Measurements from ENCODE around the gene ADNP.
"Not testable (repeated sequence)": the region's sequence is repeated elsewhere in the genome, so short reads cannot be mapped to it uniquely, and the experiment has no call there.

ADNP gene

DNA sequence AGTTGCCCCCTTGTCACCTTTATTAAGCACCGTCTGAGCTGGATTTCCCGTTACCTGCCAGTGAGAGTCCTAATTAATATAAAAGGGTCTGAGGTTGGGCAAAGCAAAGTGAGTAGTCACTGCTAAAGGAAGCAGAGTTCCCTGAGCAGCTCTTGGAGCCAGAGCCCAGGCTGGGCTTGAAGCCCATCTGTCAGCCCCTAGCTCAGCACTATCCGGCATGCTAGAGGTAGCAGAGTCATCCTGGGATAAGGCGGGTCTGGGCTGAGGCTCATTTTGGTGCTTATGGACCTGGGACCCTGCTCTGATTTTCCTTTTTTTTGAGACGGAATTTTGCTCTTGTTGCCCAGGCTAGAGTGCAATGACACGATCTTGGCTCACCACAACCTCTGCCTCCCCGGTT, 46.2 kb downstream of the ADNP start:
- Histone ChIP-seq H3K4me3 (ENCODE audit: low read length) (no peak overlapping the region), H3K27me3 (ENCODE audit: insufficient read depth, low read length) (no peaks in the 10 kb centered on the region), H3K4me1 (ENCODE audit: insufficient read depth, low read length) (no peaks in the 10 kb centered on the region), H3K9me3 (ENCODE audit: low read length) (peaks cover 4% of the 10 kb centered on the region), H2AFZ (ENCODE audit: low read depth, low read length) (no peak overlapping the region), H3K36me3 (ENCODE audit: insufficient read depth, low read length) (peaks cover 24% of the 10 kb centered on the region)

DNA sequence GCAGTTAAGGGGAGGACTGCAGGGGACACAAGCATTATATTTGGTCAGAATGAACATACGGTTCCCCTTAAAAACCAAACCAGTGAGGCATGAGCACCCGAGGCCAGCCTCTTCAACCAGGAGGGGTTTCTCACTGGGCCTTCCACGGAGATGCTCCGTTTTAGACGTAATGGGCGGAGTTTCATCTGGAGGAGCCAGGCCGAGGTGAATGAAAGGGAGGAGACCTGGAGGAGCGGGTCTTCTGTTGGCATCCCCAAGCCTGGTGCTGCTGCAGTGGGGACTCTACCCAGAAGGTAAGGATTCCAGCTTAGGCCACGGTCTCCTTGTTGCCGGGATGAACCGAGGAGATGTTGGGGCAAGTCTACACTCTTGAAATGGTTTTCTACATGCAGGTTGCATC, 47.4 kb downstream of the ADNP start:
- Histone ChIP-seq H3K27me3 (ENCODE audit: insufficient read depth, low read length) (no peaks in the 10 kb centered on the region), H3K4me1 (ENCODE audit: insufficient read depth, low read length) (no peaks in the 10 kb centered on the region), H2AFZ (ENCODE audit: low read depth, low read length) (no peak overlapping the region), H3K4me3 (ENCODE audit: low read length) (no peak overlapping the region), H3K36me3 (ENCODE audit: insufficient read depth, low read length) (peaks cover 14% of the 10 kb centered on the region), H3K9me3 (ENCODE audit: low read length) (peaks cover 4% of the 10 kb centered on the region)

DNA sequence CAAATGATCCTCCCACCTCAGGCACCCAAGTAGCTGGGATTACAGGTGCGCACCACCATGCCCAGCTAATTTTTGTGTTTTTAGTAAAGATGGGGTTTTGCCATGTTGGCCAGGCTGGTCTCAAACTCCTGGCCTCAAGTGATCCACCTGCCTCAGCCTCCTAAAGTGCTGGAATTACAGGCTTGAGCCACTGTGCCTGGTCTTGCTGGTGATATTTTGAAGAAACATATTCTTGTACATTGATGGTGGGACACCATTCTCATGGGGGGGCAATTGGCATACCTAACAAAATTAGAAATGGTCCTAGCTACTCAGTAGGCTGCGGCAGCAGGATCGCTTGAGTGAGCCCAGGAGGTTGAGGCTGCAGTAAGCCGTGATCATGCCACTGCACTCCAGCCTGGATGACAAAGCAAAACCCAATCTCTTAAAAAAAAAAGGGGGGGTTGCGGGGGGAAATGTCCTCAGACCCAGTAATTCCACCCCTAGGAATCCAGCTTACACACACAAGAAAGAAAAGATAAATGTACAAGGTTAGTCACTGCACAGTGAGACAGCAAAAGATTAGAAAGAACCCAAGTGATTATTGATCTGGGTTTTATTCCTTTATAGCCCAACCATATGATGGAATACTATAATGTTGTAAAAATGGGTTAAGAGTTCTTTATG, 49.3 kb downstream of the ADNP start:
- H3K27me3 ChIP-seq (ENCODE audit: insufficient read depth, low read length); H3K9me3 ChIP-seq (ENCODE audit: low read length); H3K4me1 ChIP-seq (ENCODE audit: insufficient read depth, low read length); H2AFZ ChIP-seq (ENCODE audit: low read depth, low read length); H3K36me3 ChIP-seq (ENCODE audit: insufficient read depth, low read length); H3K4me3 ChIP-seq (ENCODE audit: low read length): not testable (repeated sequence)

DNA sequence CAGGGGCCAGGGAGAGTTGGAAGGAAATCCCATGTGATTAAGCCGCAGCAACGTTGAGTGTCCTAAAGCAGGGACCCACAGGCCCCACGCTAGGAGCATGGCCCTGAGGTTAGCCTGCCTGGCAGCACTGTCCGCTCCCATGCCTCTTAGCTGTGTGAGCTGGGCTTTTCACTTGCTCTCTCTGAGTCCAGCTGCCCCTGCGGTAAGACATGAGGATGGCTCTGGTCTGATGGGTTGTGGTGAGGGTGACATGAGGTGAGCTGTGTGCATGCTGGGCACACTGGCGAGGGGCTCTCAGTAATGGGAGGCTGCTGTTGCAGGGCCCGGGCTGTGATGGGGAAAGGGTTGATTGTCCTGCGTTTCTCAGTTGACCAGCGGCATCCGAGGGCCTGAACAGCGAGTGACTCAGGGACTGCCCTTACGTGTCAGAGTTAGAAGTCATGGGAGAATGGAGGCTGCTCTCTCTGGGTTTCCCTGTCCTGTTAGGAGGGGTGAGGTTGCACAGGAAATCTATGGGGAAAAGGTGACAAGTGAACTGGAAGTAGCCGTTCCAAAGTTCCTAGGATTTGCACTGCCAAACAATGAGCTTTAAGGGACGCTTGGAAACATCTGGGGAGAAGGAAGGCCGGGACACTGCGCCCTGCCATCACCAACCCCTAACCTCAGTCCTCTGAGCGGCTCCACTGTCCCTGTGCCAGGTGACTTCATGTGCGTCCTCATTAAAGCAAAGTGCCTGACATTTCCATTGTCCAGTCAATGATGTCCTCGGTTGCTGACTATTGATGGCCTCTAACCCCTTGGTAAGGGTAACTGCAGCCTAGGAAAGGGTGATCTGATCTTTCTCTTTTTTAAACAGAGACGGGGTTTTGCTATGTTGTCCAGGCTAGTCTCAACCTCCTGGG, 51.3 kb downstream of the ADNP start:
- Histone ChIP-seq H3K9me3 (ENCODE audit: low read length) (peaks cover 4% of the 10 kb centered on the region), H3K4me1 (ENCODE audit: insufficient read depth, low read length) (no peaks in the 10 kb centered on the region), H2AFZ (ENCODE audit: low read depth, low read length) (no peak overlapping the region), H3K36me3 (ENCODE audit: insufficient read depth, low read length) (no peaks in the 10 kb centered on the region), H3K27me3 (ENCODE audit: insufficient read depth, low read length) (no peaks in the 10 kb centered on the region), H3K4me3 (ENCODE audit: low read length) (no peak overlapping the region)

DNA sequence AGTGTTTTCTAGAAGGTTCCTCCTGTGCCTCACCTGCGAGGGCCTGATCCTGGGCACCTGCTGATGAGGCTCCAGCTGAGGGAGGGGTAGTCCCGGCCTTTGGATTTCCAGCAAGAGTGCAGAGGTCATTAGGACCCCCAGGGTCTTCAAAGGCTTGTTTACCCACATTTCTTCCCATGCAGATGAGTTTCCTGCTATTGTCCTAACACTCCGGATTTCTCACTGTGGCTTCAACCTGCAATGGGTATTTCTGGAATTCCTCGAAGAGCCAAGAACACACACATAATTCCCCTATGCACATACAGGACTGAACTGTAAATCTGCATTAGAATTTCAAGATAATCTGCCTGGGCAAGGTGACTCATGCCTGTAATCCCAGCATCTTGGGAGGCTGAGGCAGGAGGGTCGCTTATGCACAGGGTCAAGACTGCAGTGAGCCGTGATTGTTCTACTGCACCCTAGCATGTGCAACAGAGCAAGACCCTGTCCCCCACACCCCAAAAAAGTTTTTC, 53.9 kb downstream of the ADNP start:
- H3K4me3 ChIP-seq (ENCODE audit: low read length) = no peak overlapping the region
- H3K36me3 ChIP-seq (ENCODE audit: insufficient read depth, low read length) = no peaks in the 10 kb centered on the region
- no peaks in the 10 kb centered on the region for H3K27me3 ChIP-seq (ENCODE audit: insufficient read depth, low read length)
- H3K9me3 ChIP-seq (ENCODE audit: low read length) = no peaks in the 10 kb centered on the region
- H3K4me1 ChIP-seq (ENCODE audit: insufficient read depth, low read length) = peaks cover 9% of the 10 kb centered on the region
- H2AFZ ChIP-seq (ENCODE audit: low read depth, low read length) = no peak overlapping the region

DNA sequence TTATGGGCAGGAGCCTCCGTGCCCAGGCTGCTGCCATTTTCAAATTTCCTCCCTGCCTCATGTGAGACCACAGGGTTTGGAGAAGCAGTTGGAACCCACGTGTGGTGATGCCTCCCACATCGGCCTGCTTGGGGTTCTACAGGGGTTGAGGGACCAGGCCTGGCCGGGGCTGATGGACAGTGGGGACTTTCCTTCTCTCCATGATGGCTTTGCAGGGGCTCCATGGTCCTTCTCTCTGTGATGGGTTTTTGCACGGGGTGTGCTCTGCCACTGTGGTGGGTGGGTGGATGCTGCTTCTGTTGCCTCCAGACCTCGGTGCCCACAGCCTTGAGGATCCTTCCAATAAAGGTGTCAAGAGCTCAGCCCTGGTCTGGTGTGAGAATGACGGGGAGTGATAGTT, 54.4 kb downstream of the ADNP start:
- no peak overlapping the region for H2AFZ ChIP-seq (ENCODE audit: low read depth, low read length)
- no peaks in the 10 kb centered on the region for H3K36me3 ChIP-seq (ENCODE audit: insufficient read depth, low read length)
- H3K4me3 ChIP-seq (ENCODE audit: low read length) = no peak overlapping the region
- peaks cover 9% of the 10 kb centered on the region for H3K4me1 ChIP-seq (ENCODE audit: insufficient read depth, low read length)
- H3K9me3 ChIP-seq (ENCODE audit: low read length) = no peaks in the 10 kb centered on the region
- no peaks in the 10 kb centered on the region for H3K27me3 ChIP-seq (ENCODE audit: insufficient read depth, low read length)

DNA sequence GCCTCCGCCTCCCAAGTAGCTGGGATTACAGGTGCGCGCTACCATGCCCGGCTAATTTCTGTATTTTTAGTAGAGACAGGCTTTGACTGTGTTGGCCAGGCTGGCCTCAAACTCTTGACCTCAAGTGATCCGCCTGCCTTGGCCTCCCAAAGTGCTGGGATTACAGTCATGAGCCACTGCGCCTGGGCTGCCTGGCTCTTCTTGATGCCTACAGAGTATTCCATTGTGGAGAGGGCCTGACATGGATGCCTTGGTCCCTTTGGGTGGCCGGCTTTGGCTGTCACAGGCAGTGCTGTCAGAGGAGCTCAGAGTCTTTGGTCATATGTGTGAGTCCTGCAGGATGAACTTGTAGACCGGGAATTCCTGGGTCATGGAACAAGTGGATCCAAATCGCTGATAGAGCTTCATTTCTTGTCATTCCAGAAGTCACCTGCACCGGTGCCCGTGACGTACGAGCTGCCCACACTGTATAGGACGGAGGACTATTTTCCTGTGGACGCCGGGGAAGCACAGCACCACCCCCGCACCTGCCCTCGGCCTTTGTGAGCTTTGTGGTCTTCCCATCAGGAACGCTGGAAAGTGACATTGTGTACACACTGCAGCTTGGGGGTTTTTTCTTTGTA, 55.1 kb downstream of the ADNP start:
- peaks cover 14% of the 10 kb centered on the region for H3K4me1 ChIP-seq (ENCODE audit: insufficient read depth, low read length)
- H3K27me3 ChIP-seq (ENCODE audit: insufficient read depth, low read length) = no peaks in the 10 kb centered on the region
- no peaks in the 10 kb centered on the region for H3K9me3 ChIP-seq (ENCODE audit: low read length)
- no peak overlapping the region for H2AFZ ChIP-seq (ENCODE audit: low read depth, low read length)
- H3K36me3 ChIP-seq (ENCODE audit: insufficient read depth, low read length) = no peaks in the 10 kb centered on the region
- no peak overlapping the region for H3K4me3 ChIP-seq (ENCODE audit: low read length)

DNA sequence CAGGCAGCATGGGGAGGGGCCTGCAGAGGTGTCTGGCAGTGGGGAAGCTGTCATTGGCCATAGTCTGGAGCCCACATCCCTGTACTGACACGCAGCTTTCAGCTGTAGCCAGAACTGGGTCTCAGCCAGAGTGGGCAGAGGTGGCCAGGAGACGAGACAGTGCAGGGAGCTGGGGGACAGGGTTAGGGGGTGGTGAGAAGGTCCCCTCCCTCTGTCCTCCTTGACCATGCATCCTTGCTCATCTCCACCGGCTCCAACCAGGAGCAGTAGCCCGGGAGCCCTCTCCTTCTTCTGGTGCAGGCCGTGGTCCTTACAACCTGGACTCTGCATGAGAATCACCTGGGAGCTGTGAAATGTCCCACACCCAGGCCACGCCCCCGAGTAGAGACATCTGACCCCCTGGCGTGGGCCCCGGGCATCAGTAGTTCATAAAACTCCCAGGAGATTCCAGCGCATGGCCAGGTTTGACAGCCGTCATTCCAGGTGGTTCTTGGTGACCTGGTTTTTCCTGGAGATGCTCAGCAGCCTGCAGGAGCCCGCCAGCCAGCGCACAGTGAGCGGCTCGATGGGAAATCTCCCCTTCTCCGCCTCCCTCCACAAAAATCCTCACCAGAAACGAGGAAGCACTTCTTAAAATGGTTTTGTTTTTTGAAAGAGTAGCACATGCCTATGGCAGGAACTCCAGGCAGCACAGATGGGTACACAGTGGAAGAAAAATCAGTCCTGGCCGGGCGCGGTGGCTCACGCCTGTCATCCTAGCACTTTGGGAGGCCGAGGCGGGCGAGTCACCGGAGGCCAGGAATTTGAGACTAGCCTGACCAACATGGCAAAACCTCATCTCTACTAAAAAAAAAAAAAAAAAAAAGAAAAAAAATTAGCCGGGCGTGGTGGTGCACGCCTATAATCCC, 56.2 kb downstream of the ADNP start:
- no peak overlapping the region for H3K4me3 ChIP-seq (ENCODE audit: low read length)
- H3K9me3 ChIP-seq (ENCODE audit: low read length) = no peaks in the 10 kb centered on the region
- no peak overlapping the region for H2AFZ ChIP-seq (ENCODE audit: low read depth, low read length)
- no peaks in the 10 kb centered on the region for H3K36me3 ChIP-seq (ENCODE audit: insufficient read depth, low read length)
- H3K27me3 ChIP-seq (ENCODE audit: insufficient read depth, low read length) = no peaks in the 10 kb centered on the region
- H3K4me1 ChIP-seq (ENCODE audit: insufficient read depth, low read length) = peaks cover 25% of the 10 kb centered on the region

DNA sequence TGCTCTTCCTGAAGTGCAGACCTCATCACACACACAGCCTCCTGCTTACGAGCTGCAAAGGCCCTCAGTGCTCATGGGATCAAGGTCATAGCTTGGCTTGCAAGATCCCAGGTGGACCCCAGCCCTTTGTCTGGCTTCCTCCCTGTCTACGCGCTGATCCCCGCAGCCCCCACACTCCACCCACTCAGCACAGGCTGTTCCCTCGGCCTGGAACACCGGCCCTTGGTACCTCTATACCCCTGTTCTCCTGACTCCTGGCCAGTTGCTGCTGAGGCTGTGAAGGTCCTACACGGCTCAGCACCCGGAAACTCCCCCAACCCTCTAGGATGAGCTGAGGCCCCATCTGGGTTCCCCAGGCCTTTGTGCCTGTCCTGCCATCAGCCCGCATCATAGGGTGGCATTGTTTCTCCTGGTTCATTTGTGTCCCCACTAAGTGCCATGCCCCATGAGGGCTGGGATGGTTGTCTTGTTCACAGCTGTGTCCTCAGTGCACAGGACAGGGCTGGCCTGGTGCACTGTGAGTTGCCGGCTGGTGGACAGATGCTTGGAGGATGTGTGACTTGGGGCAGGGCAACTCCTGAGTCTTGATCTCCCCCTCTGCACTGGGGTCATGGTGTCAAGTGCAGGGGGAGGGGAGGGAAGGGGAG, 57.0 kb downstream of the ADNP start:
- Histone ChIP-seq H3K4me3 (ENCODE audit: low read length) (no peak overlapping the region), H2AFZ (ENCODE audit: low read depth, low read length) (no peak overlapping the region), H3K36me3 (ENCODE audit: insufficient read depth, low read length) (no peaks in the 10 kb centered on the region), H3K9me3 (ENCODE audit: low read length) (no peaks in the 10 kb centered on the region), H3K27me3 (ENCODE audit: insufficient read depth, low read length) (no peaks in the 10 kb centered on the region), H3K4me1 (ENCODE audit: insufficient read depth, low read length) (peaks cover 26% of the 10 kb centered on the region)

DNA sequence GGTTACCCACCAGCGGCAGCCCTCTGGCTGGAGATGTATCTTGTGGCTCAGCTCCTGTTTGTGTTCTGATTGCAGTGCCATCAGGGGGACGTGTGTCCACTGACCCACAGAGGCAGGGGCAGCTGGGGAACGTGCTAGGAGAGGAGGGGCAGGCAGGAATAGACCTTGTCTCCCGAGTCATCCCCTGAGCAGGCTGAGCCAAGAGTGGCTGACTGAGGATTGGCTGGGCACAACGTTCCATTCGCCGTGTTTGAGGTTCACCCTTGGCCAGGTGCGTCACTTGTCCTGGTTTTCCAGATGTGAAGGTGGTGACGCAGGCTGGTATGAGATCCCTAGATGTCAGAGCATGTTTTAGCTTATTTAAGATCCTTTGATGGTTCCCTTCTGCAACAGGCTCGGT, 57.7 kb downstream of the ADNP start:
- no peaks in the 10 kb centered on the region for H3K9me3 ChIP-seq (ENCODE audit: low read length)
- peaks cover 26% of the 10 kb centered on the region for H3K4me1 ChIP-seq (ENCODE audit: insufficient read depth, low read length)
- no peaks in the 10 kb centered on the region for H3K27me3 ChIP-seq (ENCODE audit: insufficient read depth, low read length)
- H3K4me3 ChIP-seq (ENCODE audit: low read length) = no peak overlapping the region
- H3K36me3 ChIP-seq (ENCODE audit: insufficient read depth, low read length) = no peaks in the 10 kb centered on the region
- no peak overlapping the region for H2AFZ ChIP-seq (ENCODE audit: low read depth, low read length)

DNA sequence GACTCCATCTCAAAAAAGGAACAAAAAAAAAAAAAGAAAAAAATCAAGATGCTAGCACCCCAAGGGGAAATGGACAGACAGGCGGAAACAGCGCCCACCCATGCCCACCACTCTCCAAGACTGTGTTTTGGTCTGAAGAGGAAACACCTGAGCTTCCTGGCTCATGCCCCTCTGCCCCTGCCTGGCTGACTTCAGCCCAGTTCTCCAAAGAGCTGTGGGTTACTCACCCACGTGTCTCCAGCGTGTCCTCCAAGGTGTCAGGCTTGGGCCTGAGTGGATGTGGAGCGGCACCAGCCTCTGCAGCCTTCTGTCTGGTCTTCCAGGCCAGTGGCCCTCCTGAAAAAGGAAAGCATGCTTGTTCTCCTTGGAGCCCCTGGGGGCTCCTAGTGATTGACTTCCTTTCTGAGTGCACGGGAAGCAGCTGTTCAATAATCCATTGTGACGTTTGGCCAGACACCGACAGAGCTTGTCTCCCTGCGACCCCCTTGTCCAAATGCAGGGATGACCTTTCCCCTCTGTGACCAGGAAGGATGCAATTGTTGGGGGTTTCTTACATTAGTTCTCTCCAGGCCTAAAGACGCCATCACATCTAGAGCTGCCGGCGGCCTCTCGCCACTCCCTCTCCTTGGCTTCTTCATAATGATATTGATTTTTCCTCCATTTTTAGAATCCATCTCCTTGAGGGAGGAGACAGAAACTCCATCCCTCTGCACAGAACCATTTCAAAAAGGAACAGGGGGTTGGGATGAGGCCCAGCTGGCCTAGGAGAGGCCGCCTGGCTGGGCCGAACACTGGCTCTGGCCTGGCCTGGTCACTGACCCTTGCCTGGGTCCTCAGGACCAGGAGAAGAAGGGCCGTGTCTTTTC, 58.4 kb downstream of the ADNP start:
- Histone ChIP-seq H3K4me1 (ENCODE audit: insufficient read depth, low read length) (peaks cover 26% of the 10 kb centered on the region), H3K4me3 (ENCODE audit: low read length) (no peak overlapping the region), H3K36me3 (ENCODE audit: insufficient read depth, low read length) (no peaks in the 10 kb centered on the region), H3K27me3 (ENCODE audit: insufficient read depth, low read length) (no peaks in the 10 kb centered on the region), H2AFZ (ENCODE audit: low read depth, low read length) (no peak overlapping the region), H3K9me3 (ENCODE audit: low read length) (no peaks in the 10 kb centered on the region)
